HG03045 (cell line): ENCODE measurements around the gene SLAMF1.
A peak's percentile ranks its signal among the peaks of the same experiment; 100 is the strongest.
"Not testable (repeated sequence)": the region's sequence is repeated elsewhere in the genome, so short reads cannot be mapped to it uniquely, and the experiment has no call there.

Experiments used
- ATAC-seq: cut with Tn5 transposase; IDR thresholded peaks from one replicate; pipeline ENCODE4 v1.9.1; 2021; ENCODE audit warnings: mild to moderate bottlenecking, moderate library complexity; ENCODE audit not compliant: unreplicated experiment

Gene SLAMF1

GRCh38 chr1:160607011-160607671, 39.7 kb downstream of the SLAMF1 start:
- ATAC-seq: peak; percentile 64

GRCh38 chr1:160606611-160607010, 40.2 kb downstream of the SLAMF1 start:
- ATAC-seq: peak; percentile 5

DNA sequence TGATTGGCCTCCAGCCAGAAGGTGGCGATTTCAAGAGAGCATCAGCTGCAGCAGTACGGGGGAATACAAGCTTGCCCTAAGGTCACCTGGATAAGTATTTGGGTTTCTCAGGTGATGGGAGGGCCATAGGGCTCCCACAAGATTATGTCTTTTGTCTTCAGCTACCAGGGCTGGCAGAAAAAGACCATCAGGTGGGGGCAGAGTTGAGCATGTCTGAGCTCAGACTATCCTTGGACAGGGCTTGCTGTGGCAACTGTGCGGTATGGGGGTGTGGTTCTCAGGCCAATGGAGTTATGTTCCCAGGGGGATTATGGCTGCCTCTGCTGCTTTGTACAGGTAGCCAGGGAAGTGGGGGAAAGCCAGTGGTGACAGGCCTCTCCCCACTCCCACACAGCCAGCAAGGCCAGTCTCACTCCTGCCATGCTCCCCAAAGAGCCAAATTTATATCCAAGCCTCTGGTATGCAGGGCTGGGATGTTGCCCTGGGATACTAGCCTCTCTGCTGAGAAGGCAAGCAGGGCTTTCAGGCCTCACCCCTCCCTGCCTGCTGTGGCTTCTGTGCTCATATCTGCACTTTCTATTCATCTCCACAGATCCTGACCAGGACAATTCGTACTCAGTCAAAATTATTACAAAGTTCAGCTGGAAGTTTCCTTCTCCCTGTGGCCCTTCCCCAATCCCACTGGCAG, 40.9 kb downstream of the SLAMF1 start:
- no peak for ATAC-seq

- no peak for ATAC-seq
Observed at GRCh38 chr1:160605205-160605604, 41.6 kb downstream of the SLAMF1 start.

GRCh38 chr1:160597705-160598104, 49.1 kb downstream of the SLAMF1 start:
- ATAC-seq: no peak

DNA sequence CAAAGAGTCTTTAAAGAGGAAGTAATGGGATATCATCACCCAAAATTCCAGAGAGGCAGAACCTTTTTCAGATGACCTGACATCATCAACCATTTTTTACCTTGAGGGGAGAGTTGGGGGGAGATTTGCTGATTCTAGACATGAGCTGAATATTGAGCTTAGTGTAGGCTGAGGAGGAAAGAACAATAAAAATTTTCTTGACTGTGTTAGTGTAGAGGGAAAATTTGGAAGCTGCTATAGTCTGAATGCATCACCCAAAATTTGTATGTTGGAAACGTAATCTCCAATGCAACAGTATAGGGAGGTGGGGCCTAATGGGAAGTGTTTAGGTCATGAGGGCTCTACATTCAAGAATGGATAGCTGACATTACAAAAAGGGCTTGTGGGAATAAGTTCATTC, 49.8 kb downstream of the SLAMF1 start:
- no peak for ATAC-seq

- ATAC-seq: no peak
Observed at GRCh38 chr1:160590488-160590887, 56.4 kb downstream of the SLAMF1 start.

DNA sequence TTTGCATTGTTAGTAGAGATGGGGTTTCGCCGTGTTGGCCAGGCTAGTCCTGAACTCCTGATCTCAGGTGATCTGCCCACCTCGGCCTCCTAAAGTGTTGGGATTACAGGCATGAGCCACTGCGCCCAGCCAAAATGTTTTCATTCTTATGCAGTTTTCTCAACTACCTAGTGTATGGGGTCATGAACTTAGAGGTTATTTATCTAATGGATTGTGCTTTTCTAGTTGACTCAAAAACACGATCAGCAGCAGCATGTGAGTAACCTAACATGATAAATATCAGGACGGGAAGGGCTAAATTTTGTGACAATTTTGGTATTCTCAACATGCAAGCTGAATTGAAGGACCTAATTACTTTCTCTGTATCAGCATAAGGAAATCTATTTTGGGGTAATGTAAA, 58.4 kb downstream of the SLAMF1 start:
- no peak for ATAC-seq

GRCh38 chr1:160584784-160585183, 62.1 kb downstream of the SLAMF1 start:
- ATAC-seq: no peak

DNA sequence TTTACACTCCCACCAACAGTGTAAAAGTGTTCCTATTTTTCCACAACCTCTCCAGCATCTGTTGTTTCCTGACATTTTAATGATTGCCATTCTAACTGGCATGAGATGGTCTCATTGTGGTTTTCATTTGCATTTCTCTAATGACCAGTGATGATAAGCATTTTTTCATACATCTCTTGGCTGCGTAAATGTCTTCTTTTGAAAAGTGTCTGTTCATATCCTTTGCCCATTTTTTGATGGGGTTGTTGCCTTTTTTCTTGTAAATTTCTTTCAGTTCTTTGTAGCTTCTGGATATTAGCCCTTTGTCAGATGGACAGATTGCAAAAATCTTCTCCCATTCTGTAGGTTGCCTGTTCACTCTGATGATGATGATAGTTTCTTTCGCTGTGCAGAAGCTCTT, 63.9 kb downstream of the SLAMF1 start:
- ATAC-seq: not testable (repeated sequence)

- no peak for ATAC-seq
Observed at GRCh38 chr1:160581961-160582360, 64.9 kb downstream of the SLAMF1 start.

DNA sequence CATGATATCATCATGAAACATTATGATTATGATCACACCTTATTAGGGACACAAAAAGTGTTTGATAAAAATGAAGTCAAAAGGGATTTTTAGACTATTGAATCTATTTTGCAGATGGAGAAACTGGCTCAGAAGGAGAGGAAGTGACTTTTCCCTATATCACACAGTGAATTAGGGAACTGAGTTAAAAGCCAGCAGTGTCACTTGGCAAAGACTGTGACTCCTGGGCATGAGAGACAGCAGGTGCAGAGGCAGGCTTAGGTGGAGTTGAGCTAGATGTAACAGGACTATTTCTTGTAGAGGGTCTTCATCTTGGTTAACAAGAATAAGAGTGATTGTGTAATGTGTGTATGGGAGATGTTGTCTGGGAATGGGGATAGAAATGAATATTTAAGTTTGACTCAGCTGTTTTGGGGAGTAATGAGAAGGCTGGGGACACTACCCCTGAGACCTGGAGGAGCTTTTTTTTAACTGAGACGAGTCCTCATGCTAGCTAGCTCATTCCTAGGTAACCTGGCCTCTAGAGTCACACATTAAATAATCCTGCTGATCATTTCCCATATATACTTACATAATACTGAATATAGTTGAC, 66.5 kb downstream of the SLAMF1 start:
- ATAC-seq: no peak

DNA sequence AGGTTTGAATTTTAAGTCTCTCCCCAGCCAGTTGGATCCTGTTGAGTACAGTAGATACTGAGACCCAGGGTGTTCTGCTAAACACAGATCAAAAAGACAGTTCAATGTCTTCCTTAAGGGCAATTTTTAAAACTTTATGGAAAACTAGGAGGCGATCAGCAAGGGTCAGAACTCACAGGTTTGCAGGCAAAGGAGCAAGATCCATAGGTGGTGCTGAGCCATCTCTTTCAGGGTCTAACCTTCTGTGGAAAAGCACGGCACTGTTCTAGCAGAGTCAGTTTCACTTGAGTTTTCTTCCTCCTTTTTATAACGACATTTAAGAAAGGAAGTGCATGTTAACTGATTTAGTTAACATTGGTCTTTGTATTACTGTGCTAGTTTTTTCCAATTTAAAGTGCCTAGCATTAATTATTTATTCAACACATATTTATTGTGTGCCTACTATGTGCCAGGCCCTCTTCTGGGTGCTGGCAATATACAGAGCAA, 67.6 kb downstream of the SLAMF1 start, which contains the start of gene CD84:
TSS of gene CD84 (minus strand) at position 281 of the 486 bp plus-strand sequence. CDS start at position 222, 59 bp downstream.
- no peak for ATAC-seq

DNA sequence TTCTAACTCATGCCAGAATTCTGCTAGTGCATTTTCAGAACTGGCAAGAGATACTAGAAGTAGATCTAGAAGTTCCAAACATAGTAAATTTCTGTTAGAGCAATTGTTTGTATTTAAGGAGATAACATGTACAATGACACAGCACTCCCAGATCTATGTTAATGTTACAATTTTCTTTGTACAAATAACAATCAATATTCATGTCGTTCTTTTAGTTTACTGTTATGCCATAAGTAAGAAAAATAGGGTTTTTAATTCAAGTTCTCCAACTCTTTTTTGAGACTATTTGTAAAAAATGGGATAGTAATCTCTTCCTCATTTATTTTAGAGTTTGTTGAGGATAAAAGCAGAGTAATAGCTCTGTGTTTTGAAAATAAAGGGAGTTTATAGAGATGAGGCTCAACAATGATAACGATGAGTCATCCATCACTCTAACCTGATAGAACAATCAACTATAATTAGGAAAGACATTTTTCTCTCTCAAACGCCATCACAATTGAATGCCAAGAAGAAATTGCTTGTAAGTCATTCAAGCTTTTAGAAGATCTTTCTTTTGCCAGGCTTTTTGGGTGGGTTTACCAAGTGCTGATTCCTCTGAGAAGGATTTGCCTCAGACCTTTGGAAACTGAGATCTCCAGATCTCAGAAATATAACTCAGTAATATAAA, 68.2 kb downstream of the SLAMF1 start:
- ATAC-seq: no peak

DNA sequence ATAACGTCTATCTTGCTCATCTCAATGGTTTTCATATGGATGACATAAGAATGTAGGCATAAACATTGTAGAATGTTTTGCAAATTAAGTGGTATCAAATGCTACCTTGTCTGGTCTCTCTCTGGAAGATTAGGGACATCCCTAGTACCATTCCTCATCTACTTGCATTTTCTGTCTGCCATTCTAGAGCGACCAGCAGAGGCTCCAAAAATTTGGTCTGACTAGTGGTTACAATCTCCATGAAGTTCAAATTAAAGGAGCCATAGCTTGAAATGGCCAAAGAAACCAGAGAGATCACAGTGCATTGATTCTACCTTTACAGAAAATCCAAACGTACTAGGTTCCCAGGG, 68.7 kb downstream of the SLAMF1 start:
- ATAC-seq: no peak

DNA sequence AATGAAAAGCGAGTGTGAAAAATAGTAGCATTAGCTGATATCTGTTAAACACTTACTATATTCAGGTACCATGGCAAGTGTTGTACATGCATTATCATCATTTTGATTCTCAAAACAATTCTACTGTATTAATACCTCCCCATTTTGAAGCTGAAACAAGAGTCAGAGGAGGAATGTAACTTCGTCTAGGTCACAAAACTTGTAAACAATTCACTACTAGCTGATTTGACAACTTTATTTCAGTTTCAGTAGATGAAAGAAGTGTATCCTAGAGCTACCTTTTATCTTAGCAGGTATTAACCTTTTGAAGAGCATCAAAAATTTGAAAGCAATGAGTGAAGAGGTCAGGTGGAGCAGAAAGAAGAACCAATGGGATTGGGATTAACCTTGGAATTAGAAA, 69.2 kb downstream of the SLAMF1 start:
- no peak for ATAC-seq

- no peak for ATAC-seq
Observed at GRCh38 chr1:160576884-160577283, 70.0 kb downstream of the SLAMF1 start.

- no peak for ATAC-seq
Observed at GRCh38 chr1:160576390-160576789, 70.5 kb downstream of the SLAMF1 start.

DNA sequence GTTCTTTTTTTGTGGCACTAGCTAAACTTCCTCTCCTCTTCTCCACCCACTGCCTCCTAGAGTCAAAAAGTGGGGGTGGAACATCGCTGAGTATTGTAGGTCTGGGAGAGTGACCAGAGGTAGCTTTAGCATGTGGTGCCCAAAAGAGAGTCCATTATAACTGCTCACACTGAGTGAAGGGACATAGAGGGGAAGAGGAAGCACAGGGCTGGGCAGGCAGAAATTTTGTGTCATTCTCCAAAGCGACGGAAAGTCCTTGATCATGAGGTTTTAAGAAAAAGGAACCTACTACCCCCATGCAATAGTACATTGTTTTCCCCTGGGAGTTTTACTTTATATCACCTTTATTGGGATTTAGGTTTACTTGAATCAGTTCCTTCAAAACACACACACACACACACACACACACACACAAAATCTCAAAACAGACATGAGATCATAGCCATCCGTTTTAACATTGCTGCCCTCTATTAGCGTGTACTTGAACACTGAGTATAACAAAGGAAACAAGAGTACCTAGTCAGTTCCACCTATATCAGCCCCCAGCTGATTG, 71.7 kb downstream of the SLAMF1 start:
- ATAC-seq: no peak

DNA sequence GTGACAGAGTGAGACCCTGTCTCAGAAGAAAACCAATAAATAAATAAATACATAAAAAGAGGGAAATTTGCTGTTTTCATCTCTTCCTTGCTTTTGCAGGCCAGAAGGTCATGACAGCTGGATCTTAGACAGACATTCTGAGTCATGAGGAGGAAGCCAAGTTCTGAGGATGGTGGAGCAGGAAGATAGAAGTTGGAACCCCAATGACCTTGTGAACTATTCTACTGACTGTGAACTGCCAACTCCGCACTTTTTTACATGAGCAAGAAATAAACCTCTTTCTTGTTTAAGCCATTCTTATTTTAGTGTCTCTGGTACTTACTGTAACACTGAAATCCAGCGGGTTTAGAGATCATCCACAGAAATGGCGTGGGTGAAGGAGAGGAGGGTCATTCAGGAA, 76.0 kb downstream of the SLAMF1 start:
- no peak for ATAC-seq

DNA sequence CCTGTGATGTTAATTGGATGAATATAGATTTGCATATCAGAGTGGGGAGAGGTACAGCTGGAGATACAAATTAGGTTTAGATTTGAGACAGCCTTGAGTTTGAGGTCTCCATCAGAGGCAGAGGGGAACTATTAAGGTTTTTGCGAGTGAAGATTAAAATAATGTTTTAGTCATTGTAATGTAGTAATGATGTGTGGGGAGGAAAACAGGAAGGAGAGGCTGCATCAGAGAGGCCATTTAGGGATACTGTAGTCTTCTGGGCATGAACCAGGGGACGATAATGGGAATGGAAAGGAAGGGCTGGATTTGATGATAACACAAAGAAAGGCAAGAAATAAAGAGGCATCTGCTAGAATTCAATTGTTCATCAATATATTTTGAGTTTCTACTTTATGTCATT, 77.0 kb downstream of the SLAMF1 start:
- no peak for ATAC-seq
